Measurements from ENCODE around the gene BPTF. TPM values are rescaled to one million over a fixed set of nuclear protein-coding genes. Genes with fewer than 3 reads are reported as not detected.

Gene BPTF, protein sequence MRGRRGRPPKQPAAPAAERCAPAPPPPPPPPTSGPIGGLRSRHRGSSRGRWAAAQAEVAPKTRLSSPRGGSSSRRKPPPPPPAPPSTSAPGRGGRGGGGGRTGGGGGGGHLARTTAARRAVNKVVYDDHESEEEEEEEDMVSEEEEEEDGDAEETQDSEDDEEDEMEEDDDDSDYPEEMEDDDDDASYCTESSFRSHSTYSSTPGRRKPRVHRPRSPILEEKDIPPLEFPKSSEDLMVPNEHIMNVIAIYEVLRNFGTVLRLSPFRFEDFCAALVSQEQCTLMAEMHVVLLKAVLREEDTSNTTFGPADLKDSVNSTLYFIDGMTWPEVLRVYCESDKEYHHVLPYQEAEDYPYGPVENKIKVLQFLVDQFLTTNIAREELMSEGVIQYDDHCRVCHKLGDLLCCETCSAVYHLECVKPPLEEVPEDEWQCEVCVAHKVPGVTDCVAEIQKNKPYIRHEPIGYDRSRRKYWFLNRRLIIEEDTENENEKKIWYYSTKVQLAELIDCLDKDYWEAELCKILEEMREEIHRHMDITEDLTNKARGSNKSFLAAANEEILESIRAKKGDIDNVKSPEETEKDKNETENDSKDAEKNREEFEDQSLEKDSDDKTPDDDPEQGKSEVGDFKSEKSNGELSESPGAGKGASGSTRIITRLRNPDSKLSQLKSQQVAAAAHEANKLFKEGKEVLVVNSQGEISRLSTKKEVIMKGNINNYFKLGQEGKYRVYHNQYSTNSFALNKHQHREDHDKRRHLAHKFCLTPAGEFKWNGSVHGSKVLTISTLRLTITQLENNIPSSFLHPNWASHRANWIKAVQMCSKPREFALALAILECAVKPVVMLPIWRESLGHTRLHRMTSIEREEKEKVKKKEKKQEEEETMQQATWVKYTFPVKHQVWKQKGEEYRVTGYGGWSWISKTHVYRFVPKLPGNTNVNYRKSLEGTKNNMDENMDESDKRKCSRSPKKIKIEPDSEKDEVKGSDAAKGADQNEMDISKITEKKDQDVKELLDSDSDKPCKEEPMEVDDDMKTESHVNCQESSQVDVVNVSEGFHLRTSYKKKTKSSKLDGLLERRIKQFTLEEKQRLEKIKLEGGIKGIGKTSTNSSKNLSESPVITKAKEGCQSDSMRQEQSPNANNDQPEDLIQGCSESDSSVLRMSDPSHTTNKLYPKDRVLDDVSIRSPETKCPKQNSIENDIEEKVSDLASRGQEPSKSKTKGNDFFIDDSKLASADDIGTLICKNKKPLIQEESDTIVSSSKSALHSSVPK (N-terminal part only)
- total RNA-seq: 14.9 and 16.6 TPM in 2 replicates

GRCh38 chr17:67824735-67825626 is at the start of gene BPTF:
Gene BPTF, plus strand, starts transcription at chr17:67825503. Its CDS starts 222 bp downstream, at chr17:67825725.

GRCh38 chr17:67996301-67997171 is 171.2 kb downstream of the BPTF start, which contains the start of gene C17orf58:
Gene C17orf58, minus strand, starts transcription at chr17:67996469. Its CDS starts 271 bp downstream, at chr17:67996198.

Other genes starting within 250 kb of the BPTF start
- 32.4 and 32.8 TPM in 2 replicates for gene NOL11, start 107.6 kb upstream of the BPTF start, total RNA-seq
- 14.0 TPM in 2 replicates for gene C17orf58, start 171.0 kb downstream of the BPTF start, total RNA-seq
- 274 and 297 TPM in 2 replicates for gene KPNA2, start 210.2 kb downstream of the BPTF start, total RNA-seq

Data from bronchus fibroblast of lung (primary cell).